ENCODE measurements around the gene ZNF593.

- no peak for TF ChIP-seq CTCF (IDR thresholded peaks at IDR 0.05)
- no peak for TF ChIP-seq POLR2A (IDR thresholded peaks at IDR 0.05)
- TF ChIP-seq POLR2AphosphoS5 (IDR thresholded peaks at IDR 0.05; ENCODE audit: insufficient read depth in 1 of 2, low read depth in 1 of 2): no peak
Measured at GRCh38 chr1:26184086-26184485, 14.4 kb downstream of the ZNF593 start.

All from vagina (tissue), 2 donors.